OCI-LY1 (cell line): ENCODE results near the gene SLC6A3.

Source experiments
- H2AFZ ChIP-seq: fragments of 200-600 bp; sonication (generic), shearing (Covaris generic); 2 replicates; pipeline ENCODE4 v1.6.0; 2014; ENCODE audit warnings: antibody characterized with exemption, mild to moderate bottlenecking, low read length
- H3F3A ChIP-seq: fragments of 200-600 bp; sonication (generic), shearing (Covaris generic); 2 replicates; pipeline ENCODE4 v1.6.0; 2014; ENCODE audit warnings: mild to moderate bottlenecking, antibody characterized with exemption, low read length, moderate library complexity; ENCODE audit not compliant: insufficient read depth
- H3K27ac ChIP-seq: fragments of 200-600 bp; sonication (generic); 2 replicates; pipeline ENCODE4 v1.5.1; 2014; ENCODE audit warnings: low read length, mixed run types, mild to moderate bottlenecking, low read depth; ENCODE audit not compliant: poor library complexity, severe bottlenecking
- H3K27me3 ChIP-seq: fragments of 200-600 bp; sonication (generic); 2 replicates; pipeline ENCODE4 v1.6.0; 2014; ENCODE audit warnings: antibody characterized with exemption, mild to moderate bottlenecking, low read length, moderate library complexity; ENCODE audit not compliant: insufficient read depth
- H3K36me3 ChIP-seq: fragments of 200-600 bp; sonication (generic); 2 replicates; pipeline ENCODE4 v1.6.1; 2014; ENCODE audit warnings: mild to moderate bottlenecking, antibody characterized with exemption, low read length, moderate library complexity, mixed read lengths; ENCODE audit not compliant: insufficient read depth
- H3K4me1 ChIP-seq: fragments of 200-600 bp; sonication (generic); 2 replicates; pipeline ENCODE4 v1.5.1; 2014; ENCODE audit warnings: mild to moderate bottlenecking, low read length, moderate library complexity; ENCODE audit not compliant: insufficient read depth, severe bottlenecking
- H3K4me2 ChIP-seq: fragments of 200-600 bp; sonication (generic), shearing (Covaris generic); 2 replicates; pipeline ENCODE4 v1.6.1; 2014; ENCODE audit warnings: low read length
- H3K4me3 ChIP-seq: fragments of 200-600 bp; sonication (generic); 2 replicates; pipeline ENCODE4 v1.5.1; 2014; ENCODE audit warnings: low read length, low read depth, mild to moderate bottlenecking, mixed read lengths; ENCODE audit not compliant: poor library complexity, severe bottlenecking
- H3K79me2 ChIP-seq: fragments of 200-600 bp; shearing (Covaris generic); 2 replicates; pipeline ENCODE4 v1.6.1; 2016; ENCODE audit warnings: mixed run types, low read length, mixed read lengths; ENCODE audit not compliant: insufficient read depth
- H3K9ac ChIP-seq: fragments of 200-600 bp; sonication (generic), shearing (Covaris generic); 2 replicates; pipeline ENCODE4 v1.6.1; 2014; ENCODE audit warnings: mild to moderate bottlenecking, low read length, mixed read lengths
- H3K9me2 ChIP-seq: fragments of 200-600 bp; sonication (generic), shearing (Covaris generic); 2 replicates; pipeline ENCODE4 v1.6.1; 2014; ENCODE audit warnings: low read depth, mild to moderate bottlenecking, low read length, mixed read lengths
- H3K9me3 ChIP-seq: fragments of 200-600 bp; shearing (Covaris generic); 2 replicates; pipeline ENCODE4 v1.6.1; 2014; ENCODE audit warnings: low read length, mixed read lengths
- H4K20me1 ChIP-seq: fragments of 200-600 bp; sonication (generic), shearing (Covaris generic); 2 replicates; pipeline ENCODE4 v1.6.0; 2016; ENCODE audit warnings: mild to moderate bottlenecking, low read length; ENCODE audit not compliant: insufficient read depth
- EZH2 ChIP-seq: fragments of 200-600 bp; sonication (generic), shearing (Covaris generic); IDR thresholded peaks from 2 replicates; pipeline ENCODE4 v1.8.0; 2017; ENCODE audit warnings: borderline replicate concordance, mixed run types, mild to moderate bottlenecking, antibody characterized with exemption, low read length, moderate library complexity, mixed read lengths
- TF ChIP-seq, protein P1 (sequence below): fragments of 200-600 bp; sonication (generic), shearing (Covaris generic); IDR thresholded peaks from 2 replicates; pipeline ENCODE4 v1.5.1; 2017; ENCODE audit warnings: mild to moderate bottlenecking, antibody characterized with exemption, low read length, moderate library complexity, mixed read lengths

Gene SLC6A3

DNA sequence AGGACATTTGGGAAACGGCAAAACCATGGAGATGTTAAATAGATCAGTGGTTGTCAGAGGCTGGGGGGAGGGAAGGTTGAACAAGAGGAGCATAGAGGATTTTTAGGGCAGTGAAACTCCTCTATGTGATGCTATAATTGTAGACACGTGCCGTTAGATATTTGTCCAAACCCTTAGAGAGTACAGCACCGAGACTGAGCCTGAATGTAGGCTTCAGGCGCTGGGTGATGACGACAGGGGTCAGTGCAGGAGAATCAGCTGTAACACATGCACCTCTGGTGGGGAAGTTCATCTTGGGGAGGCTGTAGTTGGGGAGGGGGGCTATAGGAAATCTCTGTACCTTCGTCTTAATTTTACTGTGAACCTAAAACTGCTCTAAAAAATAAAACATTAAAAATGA is 78.1 kb downstream of the SLC6A3 start:
- H3K9me3 ChIP-seq, result 0 out of 2 replicates have a peak, but pooled peaks cover 4% of the 10 kb centered on the region
- H3K79me2 ChIP-seq, result no peaks in the 10 kb centered on the region
- no peak overlapping the region for H2AFZ ChIP-seq
- no peak overlapping the region for H3K4me2 ChIP-seq
- H3K27me3 ChIP-seq, result peaks cover 40% of the 10 kb centered on the region; the same call in 1 of the 2 replicates
- H3K4me1 ChIP-seq, result peaks cover 14% of the 10 kb centered on the region
- H3K27ac ChIP-seq, result no peak overlapping the region
- H3K36me3 ChIP-seq, result no peaks in the 10 kb centered on the region; the same call in 1 of the 2 replicates
- H4K20me1 ChIP-seq, result no peaks in the 10 kb centered on the region
- no peak overlapping the region for H3K9ac ChIP-seq
- no peak for TF ChIP-seq EZH2
- TF ChIP-seq, protein P1, sequence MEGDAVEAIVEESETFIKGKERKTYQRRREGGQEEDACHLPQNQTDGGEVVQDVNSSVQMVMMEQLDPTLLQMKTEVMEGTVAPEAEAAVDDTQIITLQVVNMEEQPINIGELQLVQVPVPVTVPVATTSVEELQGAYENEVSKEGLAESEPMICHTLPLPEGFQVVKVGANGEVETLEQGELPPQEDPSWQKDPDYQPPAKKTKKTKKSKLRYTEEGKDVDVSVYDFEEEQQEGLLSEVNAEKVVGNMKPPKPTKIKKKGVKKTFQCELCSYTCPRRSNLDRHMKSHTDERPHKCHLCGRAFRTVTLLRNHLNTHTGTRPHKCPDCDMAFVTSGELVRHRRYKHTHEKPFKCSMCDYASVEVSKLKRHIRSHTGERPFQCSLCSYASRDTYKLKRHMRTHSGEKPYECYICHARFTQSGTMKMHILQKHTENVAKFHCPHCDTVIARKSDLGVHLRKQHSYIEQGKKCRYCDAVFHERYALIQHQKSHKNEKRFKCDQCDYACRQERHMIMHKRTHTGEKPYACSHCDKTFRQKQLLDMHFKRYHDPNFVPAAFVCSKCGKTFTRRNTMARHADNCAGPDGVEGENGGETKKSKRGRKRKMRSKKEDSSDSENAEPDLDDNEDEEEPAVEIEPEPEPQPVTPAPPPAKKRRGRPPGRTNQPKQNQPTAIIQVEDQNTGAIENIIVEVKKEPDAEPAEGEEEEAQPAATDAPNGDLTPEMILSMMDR, result no peak
- H3K9me2 ChIP-seq, result no peaks in the 10 kb centered on the region
- H3F3A ChIP-seq, result no peaks in the 10 kb centered on the region; the same call in 1 of the 2 replicates
- no peak overlapping the region for H3K4me3 ChIP-seq

DNA sequence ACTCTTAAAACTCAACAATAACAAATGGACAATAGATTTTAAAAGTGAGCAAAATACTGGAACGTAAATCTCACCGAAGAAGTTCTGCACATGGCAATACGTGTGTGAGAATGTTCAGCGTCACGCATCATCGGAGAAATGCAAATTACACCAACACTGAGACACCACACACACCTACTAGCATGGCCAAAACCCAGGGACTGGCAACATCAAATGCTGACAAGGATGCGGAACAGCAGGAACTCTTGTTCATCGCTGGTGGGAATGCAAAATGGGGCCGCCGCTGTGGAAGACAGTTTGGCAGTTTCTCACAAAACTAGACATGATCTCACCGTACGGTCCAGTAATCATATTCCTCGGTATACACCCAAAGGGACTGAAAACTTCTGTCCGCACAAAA is 78.7 kb downstream of the SLC6A3 start:
- TF ChIP-seq, protein P1, result no peak
- no peak for TF ChIP-seq EZH2
- no peak overlapping the region for H3K4me3 ChIP-seq
- H3K9ac ChIP-seq, result no peak overlapping the region
- no peaks in the 10 kb centered on the region for H4K20me1 ChIP-seq
- no peaks in the 10 kb centered on the region; the same call in 1 of the 2 replicates for H3F3A ChIP-seq
- H3K9me3 ChIP-seq, result 0 out of 2 replicates have a peak, but pooled peaks cover 4% of the 10 kb centered on the region
- peaks cover 38% of the 10 kb centered on the region; the same call in 1 of the 2 replicates for H3K27me3 ChIP-seq
- H3K79me2 ChIP-seq, result no peaks in the 10 kb centered on the region
- no peaks in the 10 kb centered on the region for H3K9me2 ChIP-seq
- peaks cover 14% of the 10 kb centered on the region for H3K4me1 ChIP-seq
- H3K4me2 ChIP-seq, result peak overlapping the region; percentile 20; the same call in 1 of the 2 replicates
- H2AFZ ChIP-seq, result no peak overlapping the region
- no peaks in the 10 kb centered on the region; the same call in 1 of the 2 replicates for H3K36me3 ChIP-seq
- H3K27ac ChIP-seq, result no peak overlapping the region

DNA sequence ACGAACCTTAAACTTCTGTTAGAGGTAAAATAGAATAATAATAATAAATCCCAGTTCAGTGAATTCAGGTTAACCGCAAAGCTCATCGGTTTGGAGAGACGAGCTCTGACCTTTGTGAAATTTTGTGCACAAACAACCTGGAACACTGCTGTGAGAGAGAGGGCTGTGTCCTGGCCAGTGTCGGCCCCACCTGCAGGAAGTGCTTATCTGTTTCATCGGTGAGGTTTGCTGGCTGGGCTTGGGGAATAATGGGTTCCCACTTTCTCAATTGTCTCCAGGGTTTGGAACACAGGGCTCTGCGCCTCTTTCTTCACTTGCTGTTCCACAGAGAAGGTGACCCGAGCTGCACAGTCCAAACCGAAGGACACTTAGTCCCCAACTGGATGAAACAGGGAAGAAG is 81.0 kb downstream of the SLC6A3 start:
- no peak overlapping the region for H3K4me2 ChIP-seq
- H3K9me2 ChIP-seq, result no peaks in the 10 kb centered on the region
- no peak overlapping the region for H3K4me3 ChIP-seq
- no peak overlapping the region for H2AFZ ChIP-seq
- TF ChIP-seq EZH2, result no peak
- TF ChIP-seq, protein P1, result no peak
- no peaks in the 10 kb centered on the region; the same call in 1 of the 2 replicates for H3K36me3 ChIP-seq
- H4K20me1 ChIP-seq, result no peaks in the 10 kb centered on the region
- H3K27ac ChIP-seq, result no peak overlapping the region
- no peaks in the 10 kb centered on the region for H3K79me2 ChIP-seq
- no peak overlapping the region for H3K9ac ChIP-seq
- H3K4me1 ChIP-seq, result peaks cover 14% of the 10 kb centered on the region
- peaks cover 43% of the 10 kb centered on the region for H3K27me3 ChIP-seq
- H3K9me3 ChIP-seq, result 0 out of 2 replicates have a peak, but pooled peaks cover 4% of the 10 kb centered on the region
- H3F3A ChIP-seq, result no peaks in the 10 kb centered on the region; the same call in 1 of the 2 replicates
